ENCODE data around the gene PHETA1.
A peak's percentile ranks its signal among the peaks of the same experiment; 100 is the strongest.

Gene PHETA1

GRCh38 chr12:111322336-111323250 lies 46.3 kb downstream of the PHETA1 start:
- DNase-seq (ENCODE audit: low read depth, low spot score), result no peak

DNA sequence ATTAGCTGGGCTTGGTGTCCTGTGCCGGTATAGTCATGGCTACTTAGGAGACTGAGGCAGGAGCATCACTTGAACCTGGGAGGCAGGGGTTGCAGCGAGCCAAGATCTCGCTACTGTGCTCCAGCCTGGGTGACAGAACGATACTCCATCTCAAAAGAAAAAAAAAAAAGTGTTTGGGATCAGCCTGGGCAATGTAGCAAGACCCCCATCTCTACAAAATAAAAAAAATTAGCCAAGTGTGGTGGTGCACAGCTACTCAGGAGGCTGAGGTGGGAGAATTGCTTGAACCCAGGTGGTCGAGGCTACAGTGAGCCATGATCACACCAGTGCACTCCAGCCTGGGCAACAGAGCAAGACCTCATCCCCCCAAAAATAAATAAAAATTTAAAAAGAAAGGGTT lies 47.6 kb downstream of the PHETA1 start:
- DNase-seq (ENCODE audit: low read depth, low spot score), result no peak

DNA sequence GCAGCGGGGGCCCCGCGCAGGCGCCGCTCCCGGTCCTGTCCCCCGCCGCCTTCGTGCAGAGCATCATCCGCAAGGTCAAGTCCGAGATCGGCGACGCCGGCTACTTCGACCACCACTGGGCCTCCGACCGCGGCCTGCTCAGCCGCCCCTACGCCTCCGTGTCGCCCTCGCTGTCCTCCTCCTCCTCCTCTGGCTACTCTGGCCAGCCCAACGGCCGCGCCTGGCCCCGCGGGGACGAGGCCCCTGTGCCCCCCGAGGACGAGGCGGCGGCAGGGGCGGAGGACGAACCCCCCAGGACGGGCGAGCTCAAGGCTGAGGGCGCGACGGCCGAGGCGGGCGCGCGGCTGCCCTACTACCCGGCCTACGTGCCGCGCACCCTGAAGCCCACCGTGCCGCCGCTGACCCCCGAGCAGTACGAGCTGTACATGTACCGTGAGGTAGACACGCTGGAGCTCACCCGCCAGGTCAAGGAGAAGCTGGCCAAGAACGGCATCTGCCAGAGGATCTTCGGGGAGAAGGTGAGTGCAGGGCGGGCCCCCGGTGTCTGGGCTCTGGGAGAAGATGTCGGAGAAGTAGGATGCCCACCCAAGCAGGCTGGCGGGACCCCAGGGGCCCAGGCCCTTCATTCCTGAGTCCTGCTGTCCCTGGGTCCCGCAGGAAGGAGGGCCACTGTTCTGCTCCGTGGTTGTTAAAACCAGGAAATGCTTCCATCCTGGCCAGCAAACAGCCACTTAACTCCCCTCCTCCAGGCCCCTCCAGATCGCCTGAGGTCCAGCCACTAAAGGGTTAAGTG lies 48.4 kb downstream of the PHETA1 start:
- DNase-seq (ENCODE audit: low read depth, low spot score), result no peak

- DNase-seq (ENCODE audit: low read depth, low spot score), result no peak
These were observed 49.2 kb downstream of the PHETA1 start for GRCh38 chr12:111319600-111320257.

- DNase-seq (ENCODE audit: low read depth, low spot score), result no peak
These were observed 50.4 kb downstream of the PHETA1 start for GRCh38 chr12:111318450-111318849.

DNA sequence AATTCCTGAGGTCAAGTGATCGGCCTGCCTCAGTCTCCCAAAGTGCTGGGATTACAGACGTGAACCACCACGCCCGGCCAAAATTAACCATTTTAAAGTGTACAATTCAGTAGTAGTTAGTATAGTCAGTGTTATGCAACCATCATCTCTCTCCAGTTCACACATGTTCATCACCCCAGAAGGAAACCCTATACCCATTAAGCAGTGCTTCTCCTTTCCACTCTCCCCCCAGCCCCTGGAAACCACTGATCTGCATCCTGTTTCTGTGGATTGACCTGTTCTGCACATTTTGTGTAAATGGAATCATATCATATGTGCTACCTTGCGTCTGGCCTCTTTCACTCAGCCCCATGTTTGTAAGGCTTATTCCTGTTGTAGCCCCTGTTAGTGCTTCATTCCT lies 52.2 kb downstream of the PHETA1 start:
- DNase-seq (ENCODE audit: low read depth, low spot score), result no peak

- no peak for DNase-seq (ENCODE audit: low read depth, low spot score)
These were observed 53.8 kb downstream of the PHETA1 start for GRCh38 chr12:111314953-111315539.

DNA sequence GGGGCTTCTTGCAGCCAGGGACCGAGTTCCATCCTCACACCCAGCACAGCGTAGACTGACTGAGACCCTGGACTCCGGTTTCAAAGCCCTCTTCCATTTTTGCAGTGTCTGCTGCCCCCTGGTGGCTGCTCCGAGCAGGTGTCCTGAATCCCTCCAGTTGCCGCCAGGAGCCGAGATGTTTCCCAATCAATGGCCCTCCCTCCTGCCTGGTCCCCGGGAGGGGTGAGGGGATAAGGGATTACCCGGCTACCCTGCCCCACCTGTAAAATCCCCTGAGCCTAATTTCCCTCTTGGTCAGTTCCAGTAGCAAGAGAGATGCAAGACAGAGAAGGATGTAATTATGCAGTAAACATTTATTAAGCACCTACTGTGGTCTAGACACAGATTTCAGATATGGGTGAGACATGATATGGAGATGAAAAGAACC lies 55.0 kb downstream of the PHETA1 start:
- DNase-seq (ENCODE audit: low read depth, low spot score), result peak; percentile 54

DNA sequence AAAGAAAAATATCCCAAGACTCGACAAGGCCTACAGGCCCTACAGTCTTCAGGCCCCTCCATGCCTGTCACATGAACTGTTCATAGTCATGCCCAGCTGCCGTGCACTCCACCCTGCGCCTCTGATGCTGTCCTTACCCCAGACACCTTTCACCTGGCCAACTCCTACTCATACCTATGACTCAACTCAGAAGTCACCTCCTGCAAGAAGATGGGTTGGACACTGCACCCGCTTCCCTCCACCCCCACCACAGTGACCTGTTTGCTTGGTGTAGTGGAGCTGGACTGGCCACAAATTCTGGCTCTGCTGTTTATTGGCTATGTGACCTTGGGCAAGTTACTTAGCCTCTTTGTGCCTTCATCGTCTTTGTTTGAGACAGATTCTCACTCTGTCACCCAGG lies 56.2 kb downstream of the PHETA1 start:
- no peak for DNase-seq (ENCODE audit: low read depth, low spot score)

GRCh38 chr12:111312016-111312415 lies 56.9 kb downstream of the PHETA1 start:
- no peak for DNase-seq (ENCODE audit: low read depth, low spot score)

- no peak for DNase-seq (ENCODE audit: low read depth, low spot score)
These were observed 57.9 kb downstream of the PHETA1 start for GRCh38 chr12:111311011-111311410.
